ENCODE measurements around the gene KCNQ5.

KCNQ5 gene

GRCh38 chr6:73054958-73055357, 433.1 kb downstream of the KCNQ5 start:
- no peaks in the 10 kb centered on the region for H3K4me1 ChIP-seq (ENCODE audit: insufficient read depth, low read length, severe bottlenecking)
- H3K9me2 ChIP-seq (ENCODE audit: low read depth, low read length) = no peaks in the 10 kb centered on the region
- no peaks in the 10 kb centered on the region for H4K20me1 ChIP-seq (ENCODE audit: insufficient read depth, low read length)
- H3K79me2 ChIP-seq (ENCODE audit: insufficient read depth, low read length) = no peaks in the 10 kb centered on the region
- no peak overlapping the region for H3K4me3 ChIP-seq (ENCODE audit: low read depth, low read length, poor library complexity, severe bottlenecking)
- TF ChIP-seq EZH2 (IDR thresholded peaks at IDR 0.05; ENCODE audit: borderline replicate concordance, low read length) = no peak
- TF ChIP-seq CTCF (IDR thresholded peaks at IDR 0.05; ENCODE audit: low read length) = no peak
- H3K27me3 ChIP-seq (ENCODE audit: insufficient read depth, low read length) = no peaks in the 10 kb centered on the region
- H3K4me2 ChIP-seq (ENCODE audit: low read length) = no peak overlapping the region
- no peak overlapping the region for H3K27ac ChIP-seq (ENCODE audit: low read depth, low read length, poor library complexity, severe bottlenecking)
- no peaks in the 10 kb centered on the region for H3K36me3 ChIP-seq (ENCODE audit: insufficient read depth, low read length)
- no peak overlapping the region for H2AFZ ChIP-seq (ENCODE audit: low read length)
- no peaks in the 10 kb centered on the region for H3K9me3 ChIP-seq (ENCODE audit: low read length)
- H3F3A ChIP-seq (ENCODE audit: insufficient read depth, low read length) = no peaks in the 10 kb centered on the region
- H3K9ac ChIP-seq (ENCODE audit: low read length) = no peak overlapping the region

GRCh38 chr6:73058736-73059135, 436.9 kb downstream of the KCNQ5 start:
- no peaks in the 10 kb centered on the region for H3F3A ChIP-seq (ENCODE audit: insufficient read depth, low read length)
- H4K20me1 ChIP-seq (ENCODE audit: insufficient read depth, low read length) = no peaks in the 10 kb centered on the region
- H3K27me3 ChIP-seq (ENCODE audit: insufficient read depth, low read length) = no peaks in the 10 kb centered on the region
- H2AFZ ChIP-seq (ENCODE audit: low read length) = no peak overlapping the region
- no peak for TF ChIP-seq CTCF (IDR thresholded peaks at IDR 0.05; ENCODE audit: low read length)
- TF ChIP-seq EZH2 (IDR thresholded peaks at IDR 0.05; ENCODE audit: borderline replicate concordance, low read length) = no peak
- no peaks in the 10 kb centered on the region for H3K79me2 ChIP-seq (ENCODE audit: insufficient read depth, low read length)
- no peaks in the 10 kb centered on the region for H3K36me3 ChIP-seq (ENCODE audit: insufficient read depth, low read length)
- H3K9me2 ChIP-seq (ENCODE audit: low read depth, low read length) = no peaks in the 10 kb centered on the region
- H3K27ac ChIP-seq (ENCODE audit: low read depth, low read length, poor library complexity, severe bottlenecking) = no peak overlapping the region
- H3K9me3 ChIP-seq (ENCODE audit: low read length) = no peaks in the 10 kb centered on the region
- no peak overlapping the region for H3K4me3 ChIP-seq (ENCODE audit: low read depth, low read length, poor library complexity, severe bottlenecking)
- H3K4me1 ChIP-seq (ENCODE audit: insufficient read depth, low read length, severe bottlenecking) = no peaks in the 10 kb centered on the region
- H3K9ac ChIP-seq (ENCODE audit: low read length) = no peak overlapping the region
- H3K4me2 ChIP-seq (ENCODE audit: low read length) = no peak overlapping the region

- no peak overlapping the region for H3K9ac ChIP-seq (ENCODE audit: low read length)
- H3K4me2 ChIP-seq (ENCODE audit: low read length) = no peak overlapping the region
- no peaks in the 10 kb centered on the region for H3K9me3 ChIP-seq (ENCODE audit: low read length)
- H3K9me2 ChIP-seq (ENCODE audit: low read depth, low read length) = no peaks in the 10 kb centered on the region
- no peak overlapping the region for H3K4me3 ChIP-seq (ENCODE audit: low read depth, low read length, poor library complexity, severe bottlenecking)
- no peaks in the 10 kb centered on the region for H3K36me3 ChIP-seq (ENCODE audit: insufficient read depth, low read length)
- H2AFZ ChIP-seq (ENCODE audit: low read length) = no peak overlapping the region
- H4K20me1 ChIP-seq (ENCODE audit: insufficient read depth, low read length) = no peaks in the 10 kb centered on the region
- no peak overlapping the region for H3K27ac ChIP-seq (ENCODE audit: low read depth, low read length, poor library complexity, severe bottlenecking)
- TF ChIP-seq CTCF (IDR thresholded peaks at IDR 0.05; ENCODE audit: low read length) (no peak), EZH2 (IDR thresholded peaks at IDR 0.05; ENCODE audit: borderline replicate concordance, low read length) (no peak)
- no peaks in the 10 kb centered on the region for H3K79me2 ChIP-seq (ENCODE audit: insufficient read depth, low read length)
- H3F3A ChIP-seq (ENCODE audit: insufficient read depth, low read length) = no peaks in the 10 kb centered on the region
- H3K27me3 ChIP-seq (ENCODE audit: insufficient read depth, low read length) = no peaks in the 10 kb centered on the region
- H3K4me1 ChIP-seq (ENCODE audit: insufficient read depth, low read length, severe bottlenecking) = no peaks in the 10 kb centered on the region
These were observed 440.3 kb downstream of the KCNQ5 start for GRCh38 chr6:73062130-73062529.
